ENCODE results near the gene CFAP97D2.

Gene CFAP97D2

GRCh38 chr13:114200399-114200911 lies 21.4 kb downstream of the CFAP97D2 start:
- no peak for ATAC-seq

GRCh38 chr13:114202581-114202980 lies 23.5 kb downstream of the CFAP97D2 start:
- ATAC-seq, result no peak

GRCh38 chr13:114203536-114203935 lies 24.5 kb downstream of the CFAP97D2 start:
- no peak for ATAC-seq

DNA sequence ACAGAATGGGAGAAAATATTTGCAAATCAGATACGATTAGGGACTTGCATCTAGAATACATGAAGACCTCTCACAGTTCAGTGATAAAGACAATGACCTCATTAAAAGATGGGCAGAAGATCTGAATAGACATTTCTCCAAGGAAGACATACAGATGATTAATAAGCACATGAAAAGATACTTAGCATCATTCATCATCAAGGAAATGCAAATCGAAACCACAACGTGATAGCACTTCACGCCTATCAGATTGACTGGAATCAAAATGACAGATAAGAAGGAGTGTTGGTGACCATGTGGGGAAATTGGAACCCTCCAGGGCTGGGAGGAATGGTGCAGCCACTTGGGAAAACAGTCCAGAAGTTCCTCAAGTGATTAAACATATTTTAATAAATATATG lies 25.8 kb downstream of the CFAP97D2 start:
- peak; percentile 51 to 69 for ATAC-seq

DNA sequence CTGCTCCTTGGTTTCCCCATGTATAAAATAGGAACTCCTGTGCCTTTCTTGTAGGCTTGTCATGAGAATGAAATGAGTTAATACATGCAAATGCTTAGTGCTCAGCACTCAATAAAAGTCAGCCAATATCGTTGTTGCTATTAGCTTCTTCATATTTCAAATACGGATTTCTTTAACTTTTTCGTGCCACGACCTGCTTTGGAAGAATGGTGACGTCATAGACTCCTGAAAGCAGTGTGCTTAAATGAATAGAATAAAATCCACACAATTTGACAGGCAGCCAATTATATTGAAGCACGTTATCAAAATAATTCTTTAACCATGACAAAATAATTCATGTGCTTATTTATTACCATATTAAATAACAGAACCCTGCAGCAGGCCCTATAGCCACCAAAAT lies 29.1 kb downstream of the CFAP97D2 start:
- no peak for ATAC-seq

DNA sequence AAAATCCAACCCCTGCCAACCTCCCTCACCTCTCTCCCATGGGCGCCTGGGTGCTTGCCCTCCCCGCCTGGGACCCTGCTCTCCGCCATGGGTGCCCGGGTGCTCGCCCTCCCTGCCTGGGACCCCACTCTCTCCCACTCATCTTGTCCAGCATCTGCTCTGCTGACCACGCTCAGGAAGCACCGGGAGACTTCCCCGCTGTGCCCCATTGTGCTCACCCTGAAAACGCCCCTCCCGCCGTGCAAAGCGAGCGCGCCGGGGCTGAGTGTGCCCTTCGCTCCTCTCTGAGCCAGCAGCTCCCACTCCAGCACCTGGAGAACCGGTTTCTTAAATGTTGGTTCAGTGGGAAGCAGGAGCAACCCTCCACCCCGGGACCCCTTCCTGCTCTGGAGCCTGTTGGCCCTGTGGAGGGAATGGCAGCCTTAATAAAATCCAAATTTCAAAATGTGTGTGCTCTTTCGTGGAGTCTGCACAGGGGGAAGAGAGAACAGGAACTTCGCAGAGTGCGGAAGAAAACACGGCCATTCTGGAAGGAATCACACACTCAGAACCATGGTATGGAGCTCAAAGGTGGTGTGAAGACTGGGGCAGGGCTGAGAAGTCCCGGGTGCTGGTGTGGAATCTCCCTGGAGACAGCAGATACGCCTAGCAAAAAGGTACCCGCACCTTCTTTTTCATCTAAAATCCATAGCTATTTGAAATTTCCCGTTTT lies 32.5 kb downstream of the CFAP97D2 start:
- ATAC-seq, result no peak

GRCh38 chr13:114212158-114212495 lies 33.1 kb downstream of the CFAP97D2 start:
- ATAC-seq, result no peak

DNA sequence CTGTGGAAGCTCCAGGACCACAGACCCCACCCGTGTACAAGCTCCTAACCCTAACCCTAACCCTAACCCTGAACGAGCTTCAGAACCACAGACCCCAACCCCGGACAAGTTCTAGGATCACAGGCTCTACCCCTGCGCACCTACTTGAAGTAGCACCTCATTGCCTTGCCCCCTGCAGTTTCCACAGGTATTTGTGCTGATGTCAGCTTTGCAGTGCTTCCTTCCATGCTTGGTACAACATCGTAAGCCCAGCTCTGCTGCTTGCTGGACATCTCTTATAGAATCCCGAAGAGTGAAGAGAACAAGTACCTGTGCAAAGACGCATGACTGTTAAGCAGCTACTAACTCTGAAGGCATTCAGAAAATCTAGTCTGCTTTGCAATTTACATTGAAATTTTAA lies 34.9 kb downstream of the CFAP97D2 start:
- no peak for ATAC-seq

DNA sequence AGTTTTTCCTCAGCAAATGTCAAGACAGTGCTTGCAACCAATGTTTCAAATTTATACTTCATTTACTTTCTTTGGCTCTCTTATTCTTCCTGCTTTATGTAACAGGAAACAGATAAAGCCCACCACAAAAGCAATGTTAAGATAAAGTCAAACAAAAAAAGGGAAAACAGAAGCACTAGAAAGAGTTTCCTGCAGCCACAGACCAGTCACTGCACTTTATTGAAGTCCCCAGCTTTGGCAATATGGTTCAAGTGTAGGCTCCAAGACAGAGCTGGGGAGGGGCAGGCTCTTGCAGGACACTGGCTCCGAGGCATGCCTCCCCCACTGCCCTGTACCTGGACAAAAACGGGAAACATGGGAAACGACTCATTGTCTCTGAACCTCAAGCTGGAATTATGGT lies 40.3 kb downstream of the CFAP97D2 start:
- ATAC-seq, result no peak

GRCh38 chr13:114222461-114222968 lies 43.5 kb downstream of the CFAP97D2 start:
- ATAC-seq, result no peak

DNA sequence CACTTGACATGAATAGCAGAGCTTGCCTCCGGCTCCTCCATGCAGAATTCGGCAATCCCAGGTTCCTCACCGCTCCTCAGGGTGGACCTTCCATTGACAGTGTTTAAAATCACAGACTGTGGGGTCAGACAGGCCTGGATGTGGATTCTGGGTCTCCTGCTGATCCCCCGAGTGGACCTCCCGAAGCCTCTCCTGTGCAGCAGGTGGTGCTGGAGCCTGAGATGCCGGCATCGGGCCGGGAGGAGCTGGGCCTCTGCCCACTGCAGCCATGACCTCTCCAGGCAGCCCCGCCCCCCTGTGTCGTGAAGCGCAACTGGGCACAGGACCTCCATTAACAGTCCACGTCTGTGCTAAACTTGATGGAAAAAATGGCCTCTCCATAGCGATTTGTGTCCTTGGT lies 45.1 kb downstream of the CFAP97D2 start:
- ATAC-seq, result no peak

DNA sequence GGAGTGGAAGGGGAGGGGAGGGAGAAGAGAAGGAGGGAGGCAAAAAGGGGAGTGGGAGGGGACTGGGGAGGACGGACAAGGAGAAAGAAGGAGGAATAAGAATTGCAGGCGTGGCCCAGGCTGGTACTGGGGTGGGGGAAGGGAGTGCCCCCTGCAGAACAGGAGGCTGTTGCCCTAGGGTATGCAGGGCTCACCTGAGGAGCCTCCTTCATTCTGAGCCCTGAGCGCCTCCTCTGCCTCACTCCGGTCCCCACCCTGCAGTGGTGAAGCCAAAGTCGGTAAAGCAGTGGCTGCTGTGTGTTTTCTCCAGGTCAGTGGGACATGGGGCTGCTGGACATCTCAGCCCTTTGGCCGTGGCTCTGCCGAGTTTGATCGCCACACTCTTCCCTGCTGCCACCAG lies 46.6 kb downstream of the CFAP97D2 start:
- ATAC-seq, result no peak

- no peak for ATAC-seq
Observed at GRCh38 chr13:114226088-114226487, 47.0 kb downstream of the CFAP97D2 start.

- peak; percentile 93 to 95 for ATAC-seq
Observed at GRCh38 chr13:114226699-114227323, 47.8 kb downstream of the CFAP97D2 start.

GRCh38 chr13:114227528-114227927 lies 48.5 kb downstream of the CFAP97D2 start:
- no peak for ATAC-seq

DNA sequence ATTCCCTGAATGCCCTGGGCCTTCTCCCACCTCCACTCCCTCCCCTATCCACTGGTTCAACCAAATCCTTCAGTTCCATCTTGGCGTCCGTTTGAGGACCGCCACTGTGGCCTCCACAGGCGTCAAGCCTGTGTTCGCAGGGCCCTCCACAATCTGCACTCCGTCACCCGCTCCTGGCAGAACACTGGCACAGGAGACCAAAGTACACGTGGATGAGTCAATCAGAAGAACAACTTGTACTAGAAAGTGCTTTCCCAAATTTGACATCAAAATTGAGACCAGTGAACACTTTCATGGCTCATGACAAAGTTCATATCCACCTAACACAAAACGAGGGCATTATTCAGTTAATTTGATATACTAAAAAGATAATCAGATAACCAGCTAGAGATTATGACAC lies 49.1 kb downstream of the CFAP97D2 start:
- ATAC-seq, result no peak

GRCh38 chr13:114229506-114229905 lies 50.4 kb downstream of the CFAP97D2 start:
- ATAC-seq, result no peak

DNA sequence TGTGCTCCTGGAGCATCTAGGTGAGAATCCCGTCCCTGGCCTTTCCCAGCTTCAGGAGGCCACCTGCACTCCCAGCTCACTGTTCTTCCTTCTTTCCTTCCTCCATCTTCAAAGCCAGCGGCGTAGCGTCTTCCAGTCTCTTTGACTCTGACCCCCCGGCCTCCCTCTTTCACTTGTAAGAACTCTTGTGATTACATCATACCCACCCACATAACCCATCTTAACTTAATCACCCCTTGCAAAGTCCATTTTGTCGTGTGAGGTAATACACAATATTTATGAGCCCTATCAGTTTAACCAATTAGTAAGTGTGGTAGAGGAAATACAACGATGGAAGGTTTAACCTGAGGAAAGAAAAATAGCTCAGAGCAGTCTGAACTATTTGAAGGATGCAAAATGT lies 51.1 kb downstream of the CFAP97D2 start:
- ATAC-seq, result no peak

DNA sequence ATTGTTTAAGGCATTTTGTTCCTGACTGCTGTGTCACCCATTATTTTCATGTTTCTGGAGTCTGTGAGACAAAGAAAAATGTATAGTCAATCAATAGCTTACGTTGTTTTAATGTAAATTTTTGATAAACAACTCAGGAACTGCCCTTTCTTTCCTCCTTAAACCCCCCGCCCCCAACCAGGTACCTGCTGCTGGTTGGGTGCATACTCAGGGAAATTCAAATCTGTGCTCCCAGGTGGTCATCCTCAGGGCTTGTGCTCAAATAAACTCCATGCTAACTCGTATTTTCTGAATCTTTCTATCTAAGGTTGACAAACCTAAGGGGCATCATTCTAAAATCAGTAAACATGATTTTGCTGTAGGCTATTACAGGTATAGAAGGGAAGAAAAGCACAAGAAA lies 51.5 kb downstream of the CFAP97D2 start:
- ATAC-seq, result no peak

DNA sequence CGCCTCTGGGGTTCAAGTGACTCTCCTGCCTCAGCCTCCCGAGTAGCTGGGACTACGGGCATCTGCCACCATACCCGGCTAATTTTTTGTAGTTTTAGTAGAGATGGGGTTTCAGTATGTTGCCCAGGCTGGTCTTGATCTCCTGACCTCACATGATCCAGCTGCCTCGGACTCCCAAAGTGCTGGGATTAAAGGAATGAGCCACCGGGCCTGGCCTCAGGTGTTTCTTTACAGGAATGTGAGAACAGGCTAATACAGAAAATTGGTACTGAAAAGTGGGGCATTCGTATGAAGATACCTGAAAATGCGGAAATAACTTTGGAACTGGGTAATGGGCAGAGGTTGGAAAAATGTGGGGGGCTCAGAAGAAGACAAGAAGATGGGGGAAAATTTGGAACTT lies 52.8 kb downstream of the CFAP97D2 start:
- no peak for ATAC-seq

- ATAC-seq, result no peak
Observed at GRCh38 chr13:114234266-114234644, 55.2 kb downstream of the CFAP97D2 start.

GRCh38 chr13:114234645-114235421 lies 55.8 kb downstream of the CFAP97D2 start, which contains the start of gene CDC16:
CDC16 (plus strand) TSS chr13:114234897; CDS start chr13:114235085, 188 bp downstream.
- peak; percentile 92 to 93 for ATAC-seq

GRCh38 chr13:114235697-114236096 lies 56.6 kb downstream of the CFAP97D2 start:
- ATAC-seq, result no peak
